Adipose tissue (tissue), 3 donors: ENCODE data around the gene CYP2R1. TPM values are rescaled to one million over a fixed set of nuclear protein-coding genes. Genes with fewer than 3 reads are reported as not detected.

ENCODE experiments used
- H3K27ac ChIP-seq: one replicate; pipeline ENCODE4 v1.5.1; 2013; ENCODE audit warnings: low read depth, low read length
- WGBS, 3 donors: extraction: QIAGEN DNeasy Blood & Tissue Kit; methylation state at CpG; one replicate each; pipeline ENCODE4 v1.1.7; 2013; 5-methylcytosine and 5-hydroxymethylcytosine counted together
- polyA plus RNA-seq, 3 donors: library from polyadenylated mRNA; stranded (reverse); fragments of 200-250 nt; gene quantifications; one replicate each; pipeline ENCODE4 v1.2.3, GENCODE V29; 2013
- donor health status: healthy with polysubstance abuse.
- donor health status: Bipolar disorder and iron deficiency.
- donor health status: healthy.

CYP2R1 gene
- polyA plus RNA-seq, 3 donors = 4.5 to 6.3 (median 4.6) TPM

DNA sequence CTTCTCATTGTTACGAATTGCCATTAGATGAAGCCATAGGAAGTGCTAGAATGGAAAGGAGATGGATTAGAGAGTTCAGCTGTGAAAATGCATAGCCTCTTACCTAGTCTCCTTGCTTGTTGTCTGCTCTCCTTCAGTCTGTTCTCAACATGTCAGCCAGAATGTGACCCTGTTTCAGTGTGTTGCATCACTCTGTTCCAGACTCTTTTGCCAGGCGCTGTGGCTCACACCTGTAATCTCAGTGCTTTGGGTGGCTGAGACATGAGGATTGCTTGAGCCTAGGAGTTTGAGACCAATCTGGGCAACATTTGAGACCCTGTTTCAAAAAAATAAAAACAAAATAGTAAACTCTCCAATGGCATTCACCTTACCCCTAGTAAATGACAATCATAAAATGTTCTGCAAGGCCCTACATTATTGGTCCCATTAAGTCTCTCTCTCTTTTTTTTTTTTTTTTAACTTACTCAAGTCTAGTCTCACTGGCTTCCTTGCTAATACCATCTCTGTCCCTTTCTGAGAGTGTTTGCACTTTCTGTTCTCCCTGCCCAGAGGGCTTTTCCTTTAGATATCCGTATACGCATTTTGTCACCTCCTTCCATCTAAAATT, 39.4 kb downstream of the CYP2R1 start:
- H3K27ac ChIP-seq = no peak overlapping the region
- 93 to 97% (median 97%) methylated on average over 4 of the region's 4 CpGs for WGBS, 3 donors

DNA sequence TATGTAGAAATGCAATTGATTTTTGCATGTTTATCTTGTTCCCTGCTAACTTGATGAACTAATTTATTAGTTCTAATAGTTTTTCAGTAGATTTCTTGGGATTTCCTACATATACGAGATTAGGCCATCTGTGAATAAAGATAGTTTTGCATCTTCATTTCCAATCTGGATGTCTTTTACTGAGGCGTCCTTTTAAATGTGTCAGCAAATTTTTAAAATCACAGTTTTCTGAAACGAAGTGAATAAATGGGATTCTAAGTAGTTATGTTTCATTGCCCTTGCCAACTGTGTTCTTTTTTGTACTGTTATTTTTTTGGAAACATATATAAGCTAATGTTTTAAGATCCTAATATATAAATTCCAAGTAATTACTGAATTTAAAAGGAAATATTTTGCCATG, 50.0 kb downstream of the CYP2R1 start:
- H3K27ac ChIP-seq = no peak overlapping the region
- 88 to 95% (median 92%) methylated on average over 3 of the region's 3 CpGs for WGBS, 3 donors

DNA sequence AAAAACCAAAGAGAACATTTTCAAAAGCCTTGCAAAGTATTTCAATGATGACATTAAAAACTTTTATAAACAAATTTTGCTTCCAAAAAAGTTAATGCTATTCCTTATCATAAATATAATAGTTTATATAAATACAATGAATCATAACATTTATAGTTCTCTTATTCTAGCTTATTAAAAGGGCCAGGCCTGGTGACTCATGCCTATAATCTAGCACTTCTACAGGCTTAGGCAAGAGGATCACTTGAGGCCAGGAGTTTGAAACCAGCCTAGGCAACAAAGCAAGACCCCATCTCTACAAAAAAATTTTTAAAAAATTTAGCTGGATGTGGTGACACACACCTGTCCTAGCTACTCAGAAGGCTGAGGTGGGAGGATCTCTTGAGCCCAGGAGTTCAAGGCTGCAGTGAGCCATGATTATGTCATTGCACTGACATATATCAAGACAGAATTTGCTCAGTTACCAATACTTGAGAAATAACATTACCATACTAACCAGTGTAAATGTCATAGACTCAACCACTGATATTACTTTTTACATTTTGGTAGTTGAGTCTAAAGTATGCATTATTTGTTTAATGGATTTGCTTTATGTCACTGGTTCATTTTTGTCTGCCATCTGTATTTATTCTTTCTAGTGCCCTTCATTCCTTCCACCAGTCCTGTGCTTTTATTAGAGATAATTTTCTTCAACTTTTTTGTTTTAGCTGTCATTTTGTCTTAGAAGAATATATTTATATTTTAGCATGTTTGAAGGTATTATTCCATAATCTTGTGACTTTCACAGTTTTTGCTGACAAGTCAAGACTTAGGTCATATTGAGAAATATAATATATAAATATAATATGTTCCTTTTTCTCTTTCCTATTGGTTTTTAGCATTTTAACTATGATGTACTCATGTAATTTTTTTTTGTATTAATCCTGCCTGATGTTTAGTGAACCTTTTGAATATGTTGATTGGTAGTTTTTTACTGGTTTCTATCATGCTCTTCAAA, 56.2 kb downstream of the CYP2R1 start:
- no peak overlapping the region for H3K27ac ChIP-seq

Other genes starting within 250 kb of the CYP2R1 start
- 10 to 100 TPM in 1 of 3 donors, 1 to 10 TPM in 2; 8.7 to 49.7 (median 9.6) TPM for gene PDE3B, start 248.4 kb downstream of the CYP2R1 start, polyA plus RNA-seq
- 1 to 10 TPM in 1 of 3 donors, under 1 TPM in 1, not detected in 1; 0.15 to 1.1 TPM for gene CALCA, start 80.1 kb upstream of the CYP2R1 start, polyA plus RNA-seq
- under 1 TPM in 2 of 3 donors, not detected in 1; 0.04 to 0.89 TPM for gene CALCB, start 181.4 kb upstream of the CYP2R1 start, polyA plus RNA-seq
- gene INSC, start 222.7 kb upstream of the CYP2R1 start, polyA plus RNA-seq = under 1 TPM; 0.24 to 0.35 (median 0.34) TPM